ENCODE data around the gene RFC3. TPM values are rescaled to one million over a fixed set of nuclear protein-coding genes. Genes with fewer than 3 reads are reported as not detected.

RFC3 gene
- total RNA-seq, 2 donors from 2014 or later, result 2.6 to 6.3 TPM

- no peaks in the 10 kb centered on the region for H3K27me3 ChIP-seq (replicated peaks; ENCODE audit: insufficient read depth)
- no peaks in the 10 kb centered on the region for H3K36me3 ChIP-seq
- peaks cover 0 to 3% of the 10 kb centered on the region in 2 donors for H3K4me1 ChIP-seq (ENCODE audit: control insufficient read depth in 1 of 2, low read depth in 2 of 2)
- TF ChIP-seq CTCF (IDR thresholded peaks at IDR 0.05), result no peak
- DNase-seq (ENCODE audit: low spot score) (no peak), ATAC-seq (ENCODE audit: insufficient number of reproducible peaks, low FRiP score, low read depth) (no peak)
- H3K27ac ChIP-seq, result no peak overlapping the region
- H3K9me3 ChIP-seq, result peaks cover 3% of the 10 kb centered on the region
- H3K4me3 ChIP-seq, result peak overlapping the region; percentile 64
These were observed 30.8 kb upstream of the RFC3 start for GRCh38 chr13:33787051-33787591.

GRCh38 chr13:33789066-33789606 lies 28.8 kb upstream of the RFC3 start:
- Histone ChIP-seq H3K27ac (no peak overlapping the region), H3K9me3 (peaks cover 3% of the 10 kb centered on the region), H3K27me3 (replicated peaks; ENCODE audit: insufficient read depth) (no peaks in the 10 kb centered on the region), H3K4me3 (no peak overlapping the region), H3K4me1 (ENCODE audit: control insufficient read depth in 1 of 2, low read depth in 2 of 2) (peaks cover 0 to 3% of the 10 kb centered on the region in 2 donors), H3K36me3 (no peaks in the 10 kb centered on the region)
- no peak for TF ChIP-seq CTCF (IDR thresholded peaks at IDR 0.05)
- DNase-seq (ENCODE audit: low spot score) (no peak), ATAC-seq (ENCODE audit: insufficient number of reproducible peaks, low FRiP score, low read depth) (no peak)

DNA sequence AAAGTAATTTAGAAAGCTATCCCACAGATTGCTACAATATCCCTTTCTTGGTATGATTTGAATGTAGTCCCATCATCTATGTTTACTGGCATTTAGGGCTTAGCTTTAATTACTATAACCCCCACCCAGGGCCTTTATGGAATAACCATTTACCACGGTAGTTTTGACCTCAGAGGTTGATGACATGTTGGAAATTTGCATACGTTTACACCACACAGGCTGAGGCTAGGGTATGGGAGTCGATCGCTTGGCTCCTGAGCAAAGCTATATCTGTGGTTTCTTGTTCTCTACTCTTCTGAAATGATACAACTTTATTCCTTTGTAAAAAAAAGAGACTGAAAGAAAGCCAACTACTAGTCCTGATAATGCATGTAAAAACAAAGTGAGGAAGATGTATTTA lies 28.2 kb upstream of the RFC3 start:
- ATAC-seq (ENCODE audit: insufficient number of reproducible peaks, low FRiP score, low read depth) (no peak), DNase-seq (ENCODE audit: low spot score) (no peak)
- Histone ChIP-seq H3K9me3 (peaks cover 3% of the 10 kb centered on the region), H3K27me3 (replicated peaks; ENCODE audit: insufficient read depth) (no peaks in the 10 kb centered on the region), H3K4me3 (no peak overlapping the region), H3K4me1 (ENCODE audit: control insufficient read depth in 1 of 2, low read depth in 2 of 2) (peaks cover 0 to 3% of the 10 kb centered on the region in 2 donors), H3K36me3 (no peaks in the 10 kb centered on the region), H3K27ac (no peak overlapping the region)
- no peak for TF ChIP-seq CTCF (IDR thresholded peaks at IDR 0.05)

DNA sequence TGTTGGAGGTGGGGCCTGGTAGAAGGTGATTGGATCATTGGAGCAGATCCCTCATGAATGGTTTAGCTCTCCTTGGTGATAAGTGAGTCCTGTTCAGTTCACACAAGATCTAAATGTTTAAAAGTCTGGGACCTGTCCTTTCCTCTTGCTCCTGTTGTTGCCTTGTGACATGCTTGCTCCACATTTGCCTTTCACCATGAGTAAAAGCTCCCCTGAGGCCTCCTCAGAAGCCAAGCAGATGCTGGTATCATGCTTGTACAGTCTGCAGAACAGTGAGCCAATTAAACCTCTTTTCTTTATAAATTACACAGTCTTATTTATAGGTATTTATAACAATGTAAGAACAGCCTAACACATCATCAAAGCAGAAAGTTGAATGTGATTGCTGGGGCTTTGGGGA lies 24.2 kb upstream of the RFC3 start:
- no peak overlapping the region for H3K27ac ChIP-seq
- TF ChIP-seq CTCF (IDR thresholded peaks at IDR 0.05), result no peak
- H3K36me3 ChIP-seq, result no peaks in the 10 kb centered on the region
- no peaks in the 10 kb centered on the region for H3K27me3 ChIP-seq (replicated peaks; ENCODE audit: insufficient read depth)
- H3K4me3 ChIP-seq, result no peak overlapping the region
- ATAC-seq (ENCODE audit: insufficient number of reproducible peaks, low FRiP score, low read depth) (no peak), DNase-seq (ENCODE audit: low spot score) (no peak)
- H3K9me3 ChIP-seq, result peaks cover 3% of the 10 kb centered on the region
- peaks cover 0 to 13% of the 10 kb centered on the region in 2 donors for H3K4me1 ChIP-seq (ENCODE audit: control insufficient read depth in 1 of 2, low read depth in 2 of 2)

DNA sequence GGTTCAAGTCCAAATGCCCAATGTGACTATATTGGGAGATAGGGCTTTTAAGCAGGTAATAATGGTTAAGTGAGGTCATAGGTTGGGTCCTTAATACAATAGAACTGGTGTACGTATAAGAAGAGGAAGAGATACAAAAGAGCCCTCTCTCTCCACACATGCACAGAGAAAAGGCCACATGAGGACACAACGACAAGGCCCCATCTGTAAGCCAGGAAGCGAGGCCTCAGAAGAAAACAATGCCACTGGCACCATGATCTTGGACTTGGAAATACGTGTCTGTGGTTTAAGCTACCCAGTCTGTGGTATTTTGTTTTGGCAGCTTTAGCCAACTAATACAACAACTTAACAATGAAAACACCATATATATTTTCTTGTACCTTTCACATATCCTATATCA lies 23.4 kb upstream of the RFC3 start:
- no peak overlapping the region for H3K27ac ChIP-seq
- TF ChIP-seq CTCF (IDR thresholded peaks at IDR 0.05), result no peak
- no peaks in the 10 kb centered on the region for H3K36me3 ChIP-seq
- peaks cover 3% of the 10 kb centered on the region for H3K9me3 ChIP-seq
- peaks cover 0 to 13% of the 10 kb centered on the region in 2 donors for H3K4me1 ChIP-seq (ENCODE audit: control insufficient read depth in 1 of 2, low read depth in 2 of 2)
- ATAC-seq (ENCODE audit: insufficient number of reproducible peaks, low FRiP score, low read depth) (no peak), DNase-seq (ENCODE audit: low spot score) (no peak)
- H3K27me3 ChIP-seq (replicated peaks; ENCODE audit: insufficient read depth), result no peaks in the 10 kb centered on the region
- no peak overlapping the region for H3K4me3 ChIP-seq

Data from thoracic aorta (tissue), 2 donors.